Measurements from ENCODE around the gene ZFAND2A. TPM values are rescaled to one million over a fixed set of nuclear protein-coding genes. Genes with fewer than 3 reads are reported as not detected.

Gene ZFAND2A
- total RNA-seq, 2 experiments from 2014 or later, result 24.1 to 27.5 TPM

DNA sequence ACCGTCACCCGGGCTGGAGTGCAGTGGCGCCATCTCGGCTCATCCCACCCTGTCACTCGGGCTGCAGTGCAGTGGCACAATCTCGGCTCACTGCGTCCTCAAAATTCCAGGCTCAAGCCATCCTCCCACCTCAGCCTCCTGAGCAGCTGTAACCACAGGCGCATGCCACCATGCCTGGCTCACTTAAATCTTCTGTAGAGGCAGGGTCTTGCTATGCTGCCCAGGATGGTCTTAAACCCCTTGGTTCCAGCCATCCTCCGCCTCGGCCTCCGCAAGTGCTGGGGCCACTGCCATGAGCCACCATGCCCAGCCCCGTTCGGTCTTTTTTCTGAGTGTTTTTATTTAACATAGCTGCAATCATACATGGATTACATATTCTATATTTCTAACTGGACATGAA, 30.6 kb downstream of the ZFAND2A start:
- POLR2A ChIA-PET, result no interaction called here
- H3K9me3 Mint-ChIP-seq, result peaks cover 3% of the 10 kb centered on the region
- intact Hi-C loops (cut with micrococcal nuclease), result no loop called here

DNA sequence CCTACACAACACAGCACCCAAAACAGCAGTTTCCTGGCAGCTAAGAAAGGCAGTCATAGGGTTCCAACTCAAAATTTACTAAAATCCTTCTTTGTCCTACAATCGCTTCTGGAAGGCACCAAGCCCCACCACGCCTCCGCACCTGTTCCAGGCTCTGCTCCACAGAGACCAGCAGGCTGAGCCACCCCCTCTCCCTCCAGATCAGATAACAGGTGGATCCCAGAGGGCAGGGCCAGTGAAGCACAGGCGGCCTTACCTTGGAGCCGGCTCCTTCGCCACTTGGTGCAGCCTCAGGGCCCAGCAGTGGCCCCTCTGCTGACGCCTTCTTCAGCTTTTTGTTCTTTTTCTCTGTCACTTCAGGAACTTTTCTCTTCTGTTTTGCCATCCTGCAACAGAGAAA, 33.0 kb downstream of the ZFAND2A start:
- Mint-ChIP-seq H3K9me3 (peaks cover 3% of the 10 kb centered on the region), H3K27ac (no peak overlapping the region), H3K4me3 (no peak overlapping the region), H3K27me3 (no peaks in the 10 kb centered on the region), H3K4me1 (ENCODE audit: low read depth) (no peaks in the 10 kb centered on the region), H3K36me3 (peaks cover 7% of the 10 kb centered on the region)
- ChIA-PET CTCF (no interaction called here), POLR2A (no interaction called here)
- intact Hi-C loops (cut with micrococcal nuclease), result no loop called here
- no peak for DNase-seq

More for the DNA sequence above, 30.6 kb downstream of the ZFAND2A start:
- no peak for DNase-seq
- Mint-ChIP-seq H3K36me3 (peaks cover 7% of the 10 kb centered on the region), H3K27ac (no peak overlapping the region), H3K4me1 (ENCODE audit: low read depth) (no peaks in the 10 kb centered on the region), H3K4me3 (no peak overlapping the region), H3K27me3 (no peaks in the 10 kb centered on the region)
- CTCF ChIA-PET, result no interaction called here

DNA sequence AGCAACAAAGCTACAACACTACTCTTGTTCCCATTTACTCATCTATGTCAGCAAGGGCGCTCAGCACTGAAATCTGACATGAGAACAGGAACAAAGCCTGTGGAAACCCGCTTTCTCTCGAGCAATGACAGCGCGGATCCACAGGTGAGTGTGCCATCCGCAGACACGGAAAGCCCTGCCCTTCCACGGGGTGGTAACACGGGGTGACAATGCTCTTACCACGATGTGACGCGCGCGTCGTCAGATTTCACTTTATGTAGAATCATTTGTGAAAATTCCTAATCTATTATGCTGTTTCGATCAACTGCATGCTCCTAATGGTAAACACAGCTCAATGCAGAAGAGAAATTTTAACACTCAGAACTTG, 34.4 kb downstream of the ZFAND2A start:
- intact Hi-C loops (cut with micrococcal nuclease), result no loop called here
- CTCF ChIA-PET, result no interaction called here
- POLR2A ChIA-PET, result no interaction called here
- Mint-ChIP-seq H3K27me3 (no peaks in the 10 kb centered on the region), H3K36me3 (peaks cover 4% of the 10 kb centered on the region), H3K9me3 (no peaks in the 10 kb centered on the region), H3K27ac (no peak overlapping the region), H3K4me3 (no peak overlapping the region), H3K4me1 (ENCODE audit: low read depth) (no peaks in the 10 kb centered on the region)
- no peak for DNase-seq

DNA sequence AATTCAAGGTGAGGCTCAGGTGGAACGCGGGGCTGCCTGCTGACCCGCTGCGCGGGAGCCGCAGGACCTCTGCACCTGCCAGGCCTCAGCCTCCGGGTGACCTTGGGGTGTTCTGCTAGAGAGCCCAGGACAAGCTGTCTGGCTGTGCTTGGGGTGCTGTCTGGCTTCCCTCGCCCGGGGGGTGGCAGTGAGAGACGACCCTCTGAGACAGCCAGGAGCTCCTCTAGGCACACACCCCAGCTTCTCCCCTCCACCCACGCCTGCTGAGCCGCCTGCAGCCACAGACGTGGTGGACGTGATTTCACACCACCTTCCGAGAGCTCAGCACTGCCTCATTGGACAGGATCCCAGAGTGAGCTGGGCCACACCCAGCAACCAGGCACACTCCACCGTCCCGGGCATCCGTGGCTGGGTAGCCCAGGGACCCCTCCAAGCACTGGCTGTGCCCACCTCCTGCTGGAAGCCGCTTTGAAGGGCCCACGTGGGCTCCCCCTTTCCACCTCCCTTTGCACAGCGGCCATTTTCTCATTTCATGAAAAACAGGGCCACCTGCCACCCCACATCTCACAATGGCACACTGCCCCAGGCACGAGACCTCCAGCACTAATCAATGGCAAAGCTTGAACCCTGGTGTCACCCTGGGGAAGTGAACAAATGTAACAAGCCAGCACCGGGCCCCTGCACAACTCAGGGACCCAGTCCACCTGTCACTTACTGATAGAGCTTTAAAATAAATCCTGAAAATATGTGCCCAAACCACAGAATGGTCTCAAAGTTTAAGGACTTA, 35.0 kb downstream of the ZFAND2A start:
- no peaks in the 10 kb centered on the region for H3K4me1 Mint-ChIP-seq (ENCODE audit: low read depth)
- no peak overlapping the region for H3K4me3 Mint-ChIP-seq
- H3K27ac Mint-ChIP-seq, result no peak overlapping the region
- H3K9me3 Mint-ChIP-seq, result no peaks in the 10 kb centered on the region
- H3K36me3 Mint-ChIP-seq, result peaks cover 4% of the 10 kb centered on the region
- ChIA-PET CTCF (no interaction called here), POLR2A (no interaction called here)
- intact Hi-C loops (cut with micrococcal nuclease), result no loop called here
- no peaks in the 10 kb centered on the region for H3K27me3 Mint-ChIP-seq
- DNase-seq, result no peak

DNA sequence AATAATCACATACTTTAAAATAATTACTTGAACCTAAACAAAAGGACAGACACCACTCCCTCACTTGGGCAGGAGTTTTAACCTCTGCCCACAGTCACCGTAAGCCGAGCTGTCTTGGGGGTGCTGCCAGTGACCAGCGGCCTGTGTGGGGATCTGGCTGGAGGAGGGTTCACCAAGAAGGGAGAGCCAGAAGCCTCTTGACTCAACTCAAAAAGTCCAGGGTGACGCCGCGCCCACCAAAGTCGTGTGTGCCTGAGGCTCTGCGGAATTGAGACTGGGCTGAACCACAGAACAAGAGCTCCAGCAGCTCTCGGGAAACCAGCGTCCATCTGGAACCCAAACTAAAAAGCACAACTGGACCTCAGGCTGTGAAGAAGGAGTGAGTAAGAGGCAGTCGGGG, 35.8 kb downstream of the ZFAND2A start:
- no peak for DNase-seq
- ChIA-PET CTCF (interaction anchor here (1.2 to 1.8 kb wide), 2 partner anchors 52 to 131 kb away, joined by 4 to 7 read pairs; no protein-coding TSS in a partner anchor), POLR2A (no interaction called here)
- no peak overlapping the region for H3K4me3 Mint-ChIP-seq
- intact Hi-C loops (cut with micrococcal nuclease), result no loop called here
- H3K27ac Mint-ChIP-seq, result no peak overlapping the region
- H3K27me3 Mint-ChIP-seq, result no peaks in the 10 kb centered on the region
- no peaks in the 10 kb centered on the region for H3K9me3 Mint-ChIP-seq
- peaks cover 4% of the 10 kb centered on the region for H3K4me1 Mint-ChIP-seq (ENCODE audit: low read depth)
- H3K36me3 Mint-ChIP-seq, result peaks cover 4% of the 10 kb centered on the region

DNA sequence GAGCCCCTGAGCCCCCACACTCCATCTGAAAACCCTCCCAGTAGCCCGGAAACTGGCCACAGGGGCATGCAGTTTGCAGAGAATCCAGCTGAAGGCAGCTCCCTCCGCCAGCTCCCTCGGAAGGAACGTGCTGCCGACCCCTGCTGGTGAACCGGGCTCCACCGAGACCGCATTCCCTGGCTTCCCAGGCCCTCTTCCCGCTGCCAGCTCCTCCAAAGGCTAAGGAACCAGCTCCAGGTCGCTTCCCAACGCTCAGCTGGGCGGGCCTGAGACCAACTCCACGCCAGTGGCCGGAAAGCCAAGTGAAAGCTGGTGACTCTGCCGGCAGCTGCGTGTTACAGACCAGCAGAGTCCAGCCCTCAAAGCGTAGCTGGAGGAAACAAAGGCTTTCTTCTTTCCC, 36.3 kb downstream of the ZFAND2A start:
- ChIA-PET CTCF (interaction anchor here (1.2 to 1.8 kb wide), 2 partner anchors 52 to 131 kb away, joined by 4 to 7 read pairs; no protein-coding TSS in a partner anchor), POLR2A (no interaction called here)
- intact Hi-C loops (cut with micrococcal nuclease), result no loop called here
- Mint-ChIP-seq H3K4me1 (ENCODE audit: low read depth) (peaks cover 7% of the 10 kb centered on the region), H3K27ac (no peak overlapping the region), H3K9me3 (no peaks in the 10 kb centered on the region), H3K27me3 (no peaks in the 10 kb centered on the region), H3K36me3 (peaks cover 4% of the 10 kb centered on the region), H3K4me3 (no peak overlapping the region)
- DNase-seq, result no peak

DNA sequence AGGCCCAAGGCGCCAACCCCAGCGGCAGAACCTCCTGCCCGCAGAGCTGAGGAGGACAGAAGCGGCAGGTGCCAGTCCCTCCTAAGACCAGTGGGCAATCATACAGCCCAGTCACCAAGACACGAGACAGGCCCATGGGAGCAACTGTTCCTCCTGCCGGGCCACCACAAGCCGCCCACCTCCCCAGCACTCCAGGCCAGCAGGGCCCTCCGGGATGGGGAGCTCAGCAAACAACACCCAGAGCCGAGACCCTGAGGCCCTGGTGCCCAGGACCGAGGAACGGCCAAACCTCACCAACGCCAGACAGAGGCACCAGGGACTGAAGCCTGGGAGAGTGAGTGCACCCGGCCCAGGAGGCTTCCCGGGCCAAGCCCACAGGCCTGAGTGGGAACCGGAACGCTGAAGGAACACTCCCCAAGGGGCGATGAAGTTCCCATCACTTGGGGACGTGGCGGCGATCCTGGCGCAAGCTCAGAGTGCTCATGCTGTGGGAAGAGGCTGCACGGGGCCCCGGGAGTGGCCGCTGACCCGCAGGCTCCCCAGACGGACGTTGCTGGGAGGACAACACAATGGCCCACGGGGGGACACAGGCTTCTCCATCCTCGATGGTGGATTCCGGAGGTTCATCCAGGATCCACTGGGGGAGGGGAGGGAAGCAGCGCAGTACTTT, 37.0 kb downstream of the ZFAND2A start:
- Mint-ChIP-seq H3K36me3 (peaks cover 7% of the 10 kb centered on the region), H3K4me3 (no peak overlapping the region), H3K4me1 (ENCODE audit: low read depth) (peaks cover 10% of the 10 kb centered on the region), H3K9me3 (no peaks in the 10 kb centered on the region), H3K27ac (no peak overlapping the region), H3K27me3 (no peaks in the 10 kb centered on the region)
- ChIA-PET CTCF (interaction anchor here (1.2 to 1.8 kb wide), 2 partner anchors 53 to 130 kb away, joined by 4 to 7 read pairs; no protein-coding TSS in a partner anchor), POLR2A (no interaction called here)
- intact Hi-C loops (cut with micrococcal nuclease), result no loop called here
- DNase-seq, result no peak

DNA sequence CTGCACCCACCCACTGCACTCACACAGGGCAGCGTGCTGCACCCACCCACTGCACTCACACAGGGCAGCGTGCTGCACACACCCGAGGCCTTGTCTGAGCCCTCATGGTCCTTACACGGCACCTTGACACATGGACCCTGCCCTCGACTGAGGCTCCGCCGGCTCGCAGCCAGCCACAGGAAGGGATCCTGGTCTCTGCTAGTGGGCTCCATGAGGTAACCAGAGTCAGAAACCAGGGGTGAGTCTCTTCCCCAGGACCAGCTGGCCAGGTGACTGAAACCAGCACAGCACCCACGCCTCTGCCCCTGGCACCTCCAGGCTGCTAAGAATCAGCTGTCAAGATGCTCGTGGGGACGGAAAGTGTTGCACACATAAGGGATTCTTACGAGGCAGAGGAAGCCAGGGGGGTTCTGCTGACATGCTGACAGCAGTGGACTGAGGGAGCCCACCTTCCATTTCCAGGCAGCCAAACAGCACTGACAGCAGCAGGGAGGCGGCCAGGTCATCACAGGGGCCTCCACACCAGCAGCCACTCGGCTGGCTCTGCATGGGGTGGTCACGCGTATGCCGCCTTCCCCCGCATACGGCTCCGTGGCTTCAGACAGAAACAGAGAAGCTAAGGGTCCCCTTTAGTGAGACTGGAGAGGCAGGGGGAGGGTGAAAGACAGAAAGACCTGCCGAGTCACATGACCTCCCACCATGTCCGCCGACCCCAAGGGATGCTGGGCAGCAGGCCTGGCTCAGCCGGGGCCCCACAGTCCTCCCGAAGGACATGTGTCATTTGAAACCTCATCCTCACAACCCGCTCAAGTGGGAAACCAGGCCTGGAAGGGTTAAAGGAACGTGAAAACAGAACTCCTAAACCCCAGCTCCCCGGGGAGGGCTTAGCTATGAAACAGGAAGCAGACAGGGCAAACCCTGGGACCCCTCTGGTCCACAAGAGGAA, 37.8 kb downstream of the ZFAND2A start:
- no peak overlapping the region for H3K4me3 Mint-ChIP-seq
- H3K27ac Mint-ChIP-seq, result no peak overlapping the region
- peaks cover 14% of the 10 kb centered on the region for H3K36me3 Mint-ChIP-seq
- CTCF ChIA-PET, result no interaction called here
- no peak for DNase-seq
- peaks cover 14% of the 10 kb centered on the region for H3K4me1 Mint-ChIP-seq (ENCODE audit: low read depth)
- POLR2A ChIA-PET, result no interaction called here
- intact Hi-C loops (cut with micrococcal nuclease), result no loop called here
- peaks cover 8% of the 10 kb centered on the region for H3K9me3 Mint-ChIP-seq
- H3K27me3 Mint-ChIP-seq, result no peaks in the 10 kb centered on the region

DNA sequence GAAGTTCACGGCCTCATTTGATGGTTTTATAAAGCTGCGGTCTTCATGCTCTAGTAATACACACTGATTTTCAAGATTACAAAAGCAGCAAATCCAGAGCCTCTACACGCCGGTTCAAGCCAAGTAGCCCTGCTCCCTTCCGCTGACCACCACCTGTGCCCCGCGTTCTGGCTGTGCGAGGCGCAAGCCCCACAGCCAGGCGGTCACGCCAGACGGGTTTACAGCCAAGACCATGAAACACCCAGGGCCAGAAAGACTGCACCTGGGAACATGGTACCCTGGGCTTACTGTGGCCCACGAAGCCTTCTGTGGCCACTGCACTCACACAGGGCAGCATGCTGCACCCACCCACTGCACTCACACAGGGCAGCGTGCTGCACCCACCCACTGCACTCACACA, 38.5 kb downstream of the ZFAND2A start:
- H3K4me1 Mint-ChIP-seq (ENCODE audit: low read depth), result peaks cover 14% of the 10 kb centered on the region
- POLR2A ChIA-PET, result no interaction called here

DNA sequence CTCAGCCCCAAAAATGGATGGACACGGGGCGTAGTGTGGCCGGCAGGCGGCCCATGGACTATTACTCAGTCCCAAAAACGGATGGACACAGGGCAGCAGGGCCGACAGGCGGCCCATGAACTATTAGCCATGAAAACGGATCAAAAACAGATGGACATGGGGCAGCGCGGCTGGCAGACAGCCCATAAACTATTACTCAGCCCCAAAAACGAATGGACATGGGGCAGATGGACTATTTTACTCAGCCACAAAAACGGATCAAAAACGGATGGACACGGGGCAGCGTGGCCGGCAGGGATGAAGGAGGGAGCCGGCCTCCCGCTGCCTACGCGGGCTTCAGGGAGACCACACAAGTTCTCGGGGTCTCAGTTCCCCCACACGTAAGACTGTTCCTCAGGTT, 39.2 kb downstream of the ZFAND2A start:
- peaks cover 15% of the 10 kb centered on the region for H3K36me3 Mint-ChIP-seq
- H3K4me3 Mint-ChIP-seq, result no peak overlapping the region
- DNase-seq, result no peak
- H3K27me3 Mint-ChIP-seq, result no peaks in the 10 kb centered on the region
- CTCF ChIA-PET, result no interaction called here
- H3K27ac Mint-ChIP-seq, result no peak overlapping the region
- intact Hi-C loops (cut with micrococcal nuclease), result no loop called here
- POLR2A ChIA-PET, result no interaction called here
- peaks cover 14% of the 10 kb centered on the region for H3K4me1 Mint-ChIP-seq (ENCODE audit: low read depth)
- peaks cover 12% of the 10 kb centered on the region for H3K9me3 Mint-ChIP-seq

More for the DNA sequence above, 38.5 kb downstream of the ZFAND2A start:
- intact Hi-C loops (cut with micrococcal nuclease), result no loop called here
- peaks cover 11% of the 10 kb centered on the region for H3K36me3 Mint-ChIP-seq
- CTCF ChIA-PET, result no interaction called here
- H3K27me3 Mint-ChIP-seq, result no peaks in the 10 kb centered on the region
- H3K27ac Mint-ChIP-seq, result no peak overlapping the region
- H3K9me3 Mint-ChIP-seq, result peaks cover 8% of the 10 kb centered on the region
- no peak overlapping the region for H3K4me3 Mint-ChIP-seq
- DNase-seq, result no peak

DNA sequence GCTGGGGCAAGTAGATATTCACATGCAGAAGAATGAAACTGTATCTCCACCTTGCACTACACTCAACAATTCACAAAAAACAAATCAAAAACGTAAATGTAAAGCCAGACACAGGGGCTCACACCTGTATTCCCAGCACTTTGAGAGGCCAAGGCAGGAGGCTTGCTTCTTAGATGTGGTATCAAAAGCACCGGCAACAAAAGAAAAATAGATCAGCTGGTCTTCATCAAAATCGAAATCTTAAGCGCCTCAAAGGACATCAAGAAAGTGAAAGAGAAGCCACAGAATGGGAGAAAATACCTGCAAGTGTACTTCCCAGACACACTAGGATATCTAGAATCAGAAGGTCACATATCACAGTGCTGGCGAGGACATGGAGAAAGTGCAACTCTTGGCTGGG, 40.8 kb downstream of the ZFAND2A start:
- CTCF ChIA-PET, result interaction anchor here (1.2 kb wide), 1 partner anchor 56 kb away, joined by 5 read pairs; no protein-coding TSS in a partner anchor
- H3K4me3 Mint-ChIP-seq, result no peak overlapping the region
- H3K36me3 Mint-ChIP-seq, result peaks cover 20% of the 10 kb centered on the region
- POLR2A ChIA-PET, result no interaction called here
- H3K27me3 Mint-ChIP-seq, result no peaks in the 10 kb centered on the region
- H3K4me1 Mint-ChIP-seq (ENCODE audit: low read depth), result peaks cover 14% of the 10 kb centered on the region
- H3K9me3 Mint-ChIP-seq, result peaks cover 16% of the 10 kb centered on the region
- no peak for DNase-seq
- no peak overlapping the region for H3K27ac Mint-ChIP-seq
- intact Hi-C loops (cut with micrococcal nuclease), result no loop called here

DNA sequence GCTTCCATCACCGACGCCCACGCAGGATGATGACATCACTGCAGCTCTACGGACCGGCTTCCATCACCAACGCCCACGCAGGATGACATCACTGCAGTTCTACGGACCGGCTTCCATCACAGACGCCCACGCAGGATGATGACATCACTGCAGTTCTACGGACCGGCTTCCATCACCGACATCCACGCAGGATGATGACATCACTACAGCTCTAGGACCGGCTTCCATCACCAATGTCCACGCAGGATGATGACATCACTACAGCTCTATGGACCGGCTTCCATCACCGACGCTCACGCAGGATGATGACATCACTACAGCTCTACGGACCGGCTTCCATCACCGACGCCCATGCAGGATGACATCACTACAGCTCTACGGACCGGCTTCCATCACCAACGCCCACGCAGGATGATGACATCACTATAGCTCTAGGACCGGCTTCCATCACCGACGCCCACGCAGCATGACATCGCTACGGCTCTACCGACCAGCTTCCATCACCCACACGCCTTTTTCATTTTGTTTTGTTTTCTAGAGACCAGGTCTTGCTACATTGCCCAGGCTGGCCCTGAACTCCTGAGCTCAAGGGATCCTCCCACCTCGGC, 42.6 kb downstream of the ZFAND2A start:
- Mint-ChIP-seq H3K9me3 (peaks cover 16% of the 10 kb centered on the region), H3K4me1 (ENCODE audit: low read depth) (peaks cover 14% of the 10 kb centered on the region), H3K36me3 (peaks cover 21% of the 10 kb centered on the region), H3K4me3 (no peak overlapping the region), H3K27me3 (no peaks in the 10 kb centered on the region), H3K27ac (no peak overlapping the region)
- POLR2A ChIA-PET, result no interaction called here
- CTCF ChIA-PET, result no interaction called here
- no peak for DNase-seq
- intact Hi-C loops (cut with micrococcal nuclease), result no loop called here
